Inflammatory macrophage treated with lipopolysaccharide for 4 hours (primary cell): Measurements from ENCODE around the gene ZBED3.
A peak's percentile ranks its signal among the peaks of the same experiment; 100 is the strongest.

Source experiments
- DNase-seq: peaks from one replicate; pipeline ENCODE4 v3.0.0-alpha.2; 2020

The ZBED3 gene

DNA sequence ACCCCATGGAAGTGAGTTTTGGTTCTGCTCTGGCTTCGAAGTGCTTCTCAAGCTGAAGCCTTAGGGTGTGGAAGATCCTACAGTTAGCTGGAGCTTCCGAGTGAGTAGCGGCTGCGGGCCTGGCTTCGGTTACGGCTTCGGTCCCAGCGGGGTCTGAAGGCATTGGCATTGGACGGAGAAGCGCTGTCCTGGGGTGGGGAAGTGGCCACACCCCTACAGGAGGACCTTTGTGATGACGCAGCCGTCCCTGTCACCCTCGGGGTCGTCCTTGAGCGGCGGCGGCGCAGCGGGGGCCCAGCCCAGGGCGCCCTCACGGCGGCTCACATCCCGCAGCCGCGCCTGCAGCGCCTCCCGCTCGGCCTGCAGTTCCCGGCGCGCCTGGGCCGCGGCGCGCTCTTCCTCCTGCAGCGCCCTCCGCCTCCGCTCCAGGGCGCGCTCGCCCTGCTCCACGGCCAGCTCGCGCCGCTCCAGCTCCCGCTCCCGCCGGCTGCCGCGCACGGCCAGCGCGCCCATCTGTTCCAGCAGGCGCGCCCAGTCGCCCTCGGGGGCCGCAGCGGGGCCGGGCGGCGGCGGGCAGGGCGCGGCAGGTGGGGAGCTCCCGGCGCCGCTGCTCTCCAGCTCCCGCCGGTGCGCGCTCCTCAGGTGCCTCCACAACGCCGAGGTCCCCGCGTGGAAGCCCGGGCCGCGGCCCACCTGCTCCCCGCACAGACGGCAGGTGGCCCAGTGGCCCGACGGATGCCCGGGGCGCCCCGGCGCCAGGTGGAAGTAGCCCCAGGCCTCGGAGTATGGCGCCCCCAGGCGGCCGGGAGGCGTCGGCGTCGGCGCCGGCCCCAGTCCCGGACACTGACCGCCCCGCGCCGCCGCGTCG is 9.9 kb downstream of the ZBED3 start:
- peak; percentile 73 for DNase-seq

DNA sequence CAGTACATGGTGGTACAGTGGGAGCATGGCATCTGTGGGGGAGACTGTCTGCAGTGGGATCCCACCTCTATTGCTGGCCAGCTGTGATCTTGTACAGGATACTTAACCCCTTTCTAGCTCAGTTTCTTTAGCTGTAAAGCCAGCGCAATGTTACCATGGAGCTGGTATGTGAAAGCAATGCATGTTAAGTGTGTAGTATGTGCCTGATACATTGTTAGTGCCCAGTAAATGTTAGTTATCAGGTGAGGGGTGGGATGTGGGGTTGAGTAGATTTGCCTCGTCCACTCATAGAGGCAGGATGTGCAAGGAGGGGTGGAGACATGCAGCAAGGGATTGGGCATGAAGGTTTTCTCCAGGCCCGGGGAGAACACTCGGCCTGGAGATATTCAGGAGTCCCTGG is 12.3 kb downstream of the ZBED3 start:
- DNase-seq = no peak

DNA sequence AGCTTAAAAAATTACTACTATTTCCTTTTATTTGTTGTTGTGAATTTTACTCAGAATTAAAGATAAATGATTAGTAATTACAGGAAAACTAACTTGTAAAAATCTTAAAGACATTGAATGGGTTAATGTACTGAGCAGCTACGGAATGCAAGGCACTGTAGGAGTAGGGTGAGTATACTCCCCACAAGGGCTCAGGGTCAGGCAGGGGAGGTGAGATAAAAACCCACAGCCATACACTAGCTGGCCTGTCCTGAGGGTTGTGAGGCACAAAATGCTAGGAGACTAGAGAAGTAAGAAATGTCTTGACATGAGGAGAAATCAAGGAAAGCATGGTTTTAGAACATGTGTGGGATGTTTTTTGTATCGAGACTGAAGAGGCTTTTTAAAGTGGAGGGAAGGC is 13.4 kb downstream of the ZBED3 start:
- no peak for DNase-seq

DNA sequence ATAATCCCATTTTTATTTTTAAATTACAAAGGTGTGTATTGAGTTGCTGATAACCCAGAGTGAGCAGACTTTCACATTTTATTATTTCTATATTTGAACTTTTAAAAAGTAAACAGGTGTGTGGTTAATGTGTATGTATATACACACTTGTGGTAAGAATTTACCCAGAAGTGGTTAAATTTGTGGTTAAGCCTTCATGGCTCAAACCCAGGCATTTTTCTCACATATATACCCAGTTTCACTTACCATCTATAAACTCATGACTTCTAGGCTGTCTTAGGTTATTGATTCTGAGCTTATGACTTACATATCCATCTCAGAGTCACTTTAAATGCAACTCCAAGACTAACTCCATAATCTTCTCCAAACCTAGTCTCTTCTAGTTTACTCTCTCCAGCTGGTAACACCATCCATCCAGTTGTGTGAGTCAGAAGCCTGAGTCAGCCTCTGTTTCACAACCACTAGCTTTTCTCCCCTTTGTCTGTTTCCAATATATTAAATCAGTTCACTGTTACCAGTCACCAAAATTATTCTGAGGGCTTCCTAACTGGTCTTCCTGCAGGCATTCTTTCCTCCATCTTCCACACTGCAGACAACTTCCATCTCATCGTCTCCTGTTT is 20.2 kb downstream of the ZBED3 start:
- DNase-seq = peak; percentile 71

DNA sequence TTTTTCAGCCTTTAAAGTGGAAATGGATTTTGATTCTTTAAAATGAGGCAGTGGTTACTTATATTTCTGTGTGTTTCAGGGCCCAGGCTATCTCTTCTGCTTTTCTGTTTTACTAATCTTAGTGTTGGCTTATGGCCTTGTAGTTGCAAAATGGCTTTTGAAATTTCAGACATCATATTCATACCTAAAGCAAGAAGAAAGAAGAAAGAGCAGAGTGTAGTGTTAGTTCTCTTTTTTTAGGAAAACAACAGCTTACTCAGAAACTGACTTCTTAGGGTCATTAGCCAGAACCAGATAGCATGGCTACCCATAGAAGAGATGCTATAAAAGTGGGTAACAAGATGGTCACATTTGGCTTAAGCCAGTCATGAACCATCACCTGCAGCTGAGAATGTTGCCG is 20.9 kb downstream of the ZBED3 start:
- peak; percentile 81 for DNase-seq

DNA sequence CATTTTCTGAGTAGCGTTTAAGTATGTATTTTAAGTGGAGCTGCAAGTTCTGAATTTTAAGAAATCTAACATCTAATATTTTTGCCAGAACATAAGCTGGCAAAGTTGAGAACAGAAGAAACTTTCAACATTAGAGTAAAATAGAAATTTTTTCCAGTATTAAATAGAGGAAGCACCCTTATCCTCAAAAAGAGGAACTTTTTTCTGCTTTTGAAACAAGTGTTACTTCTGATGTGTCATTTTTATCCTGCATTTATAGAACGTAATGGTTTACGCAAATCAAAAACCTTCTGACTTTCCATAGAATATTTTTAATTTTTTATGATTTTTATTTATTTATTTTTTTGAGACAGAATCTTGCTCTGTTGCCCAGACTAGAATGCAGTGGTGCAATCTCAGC is 21.8 kb downstream of the ZBED3 start:
- peak; percentile 83 for DNase-seq

DNA sequence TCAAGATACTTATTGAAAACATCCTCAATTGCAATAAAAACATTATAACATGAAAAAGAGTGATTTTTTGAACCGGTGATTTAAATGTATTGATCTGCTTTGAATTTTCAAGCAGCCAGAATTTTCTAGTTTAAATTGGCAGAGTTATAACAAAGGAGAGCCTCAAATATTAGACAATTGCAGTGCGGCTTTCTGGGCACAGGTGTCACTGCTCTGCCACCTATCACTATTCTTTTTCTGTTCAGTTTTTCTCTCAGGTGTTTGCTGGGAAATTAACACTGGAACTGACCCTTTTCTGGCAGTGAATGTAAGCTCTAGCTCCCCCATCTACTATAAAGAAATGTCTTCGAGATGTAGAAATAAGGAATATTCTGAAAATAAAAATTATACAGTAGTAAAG is 23.0 kb downstream of the ZBED3 start:
- no peak for DNase-seq

DNA sequence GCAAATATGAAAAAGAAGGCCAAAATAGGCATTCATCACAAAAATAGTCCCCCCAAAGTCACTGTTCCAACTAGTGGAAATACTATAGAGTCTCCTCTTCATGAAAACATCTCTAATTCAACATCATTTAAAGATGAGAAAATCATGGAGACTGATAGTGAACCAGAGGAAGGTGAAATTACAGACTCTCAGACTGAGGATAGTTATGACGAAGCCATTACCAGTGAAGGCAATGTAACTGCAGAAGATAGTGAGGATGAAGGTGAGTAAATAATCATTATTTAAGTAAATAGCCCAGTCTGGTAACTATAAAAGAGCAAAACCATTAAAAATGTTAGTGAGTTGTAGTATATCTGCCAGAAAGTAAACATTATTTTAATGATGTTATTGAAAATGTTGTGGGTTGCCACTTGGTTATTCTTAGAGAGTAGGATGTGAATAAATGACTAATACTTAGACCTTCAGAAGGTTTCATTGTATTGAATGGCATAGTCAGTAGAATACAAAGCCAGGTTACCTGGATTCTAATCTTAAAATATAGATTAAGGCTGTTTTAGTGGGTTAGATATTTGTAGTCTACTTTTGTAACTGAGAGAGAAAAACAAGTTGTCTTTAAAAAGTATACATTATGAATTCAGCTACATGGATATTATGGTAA is 40.5 kb downstream of the ZBED3 start:
- DNase-seq = no peak

DNA sequence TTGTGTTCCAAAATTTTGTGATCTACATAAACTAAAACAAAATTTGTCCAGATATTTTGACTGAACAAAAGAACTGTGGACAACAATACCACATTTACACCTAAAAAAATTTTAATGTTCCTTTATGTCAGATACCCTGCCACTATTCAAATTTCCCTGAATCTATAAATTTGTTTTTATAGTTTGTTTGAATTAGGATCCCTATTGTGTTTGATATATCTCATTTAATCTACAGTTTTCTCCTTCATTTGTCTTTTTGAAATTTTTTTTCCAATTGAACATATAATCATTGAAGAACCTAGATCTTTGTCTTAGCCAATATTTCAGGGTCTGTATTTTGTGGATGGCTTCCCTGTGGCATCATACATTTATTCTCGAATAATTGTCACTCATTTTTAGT is 51.1 kb downstream of the ZBED3 start:
- no peak for DNase-seq

DNA sequence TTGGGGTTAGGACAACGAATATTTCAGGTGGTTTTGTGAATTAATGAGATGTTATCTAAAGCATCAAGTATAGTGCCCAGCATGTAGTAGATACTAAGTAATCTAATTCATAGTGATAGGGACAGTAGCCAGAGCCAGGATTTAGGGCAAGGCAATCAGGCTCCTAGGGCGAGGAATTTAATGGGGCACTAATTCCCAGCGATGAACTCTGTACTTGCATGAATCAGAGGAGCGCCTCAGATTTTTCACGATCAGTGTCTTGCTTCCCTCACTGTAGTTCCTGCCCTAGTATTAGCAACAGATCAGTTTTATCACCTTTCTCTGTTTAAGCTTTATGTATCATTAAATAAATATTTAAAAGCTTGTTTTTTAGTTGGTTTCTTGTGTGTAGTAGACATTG is 53.7 kb downstream of the ZBED3 start:
- DNase-seq = no peak

DNA sequence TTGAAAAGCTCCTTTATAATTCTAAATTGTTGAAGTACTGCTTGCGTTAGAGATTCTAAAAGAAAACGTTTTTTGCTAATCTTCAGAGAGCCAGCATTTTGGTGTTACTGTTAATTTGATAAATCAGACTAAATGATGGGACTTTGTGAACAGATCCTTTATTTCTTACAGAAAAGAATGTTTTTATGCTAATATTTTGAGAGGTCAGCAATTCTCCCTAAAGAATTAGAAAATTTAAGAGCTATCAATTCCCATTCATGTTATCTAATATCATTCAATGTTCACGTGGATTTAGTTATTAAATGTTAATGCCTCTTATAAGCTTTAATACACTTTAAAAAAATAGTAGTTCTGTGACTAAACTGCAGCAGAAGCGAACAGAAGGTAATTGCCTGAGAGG is 54.5 kb downstream of the ZBED3 start:
- DNase-seq = no peak

DNA sequence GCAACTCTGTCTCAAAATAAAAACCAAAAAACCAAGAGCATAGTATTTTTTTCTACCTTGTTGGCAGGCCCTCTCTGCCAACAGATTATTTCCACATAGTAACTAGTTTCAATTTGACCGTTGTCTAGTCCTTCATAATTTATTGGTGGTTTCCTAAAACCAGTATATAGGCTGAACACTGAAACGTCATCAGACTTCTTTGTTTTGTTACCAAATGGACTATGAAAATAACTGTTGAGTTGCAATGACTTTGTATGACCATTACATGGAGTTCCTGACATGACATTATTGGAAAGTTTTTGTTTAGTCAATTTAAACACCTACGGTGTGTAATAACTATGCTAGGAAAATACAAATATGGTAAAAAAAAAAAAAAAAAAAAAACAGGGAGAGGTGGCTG is 55.2 kb downstream of the ZBED3 start:
- DNase-seq = peak; percentile 47

DNA sequence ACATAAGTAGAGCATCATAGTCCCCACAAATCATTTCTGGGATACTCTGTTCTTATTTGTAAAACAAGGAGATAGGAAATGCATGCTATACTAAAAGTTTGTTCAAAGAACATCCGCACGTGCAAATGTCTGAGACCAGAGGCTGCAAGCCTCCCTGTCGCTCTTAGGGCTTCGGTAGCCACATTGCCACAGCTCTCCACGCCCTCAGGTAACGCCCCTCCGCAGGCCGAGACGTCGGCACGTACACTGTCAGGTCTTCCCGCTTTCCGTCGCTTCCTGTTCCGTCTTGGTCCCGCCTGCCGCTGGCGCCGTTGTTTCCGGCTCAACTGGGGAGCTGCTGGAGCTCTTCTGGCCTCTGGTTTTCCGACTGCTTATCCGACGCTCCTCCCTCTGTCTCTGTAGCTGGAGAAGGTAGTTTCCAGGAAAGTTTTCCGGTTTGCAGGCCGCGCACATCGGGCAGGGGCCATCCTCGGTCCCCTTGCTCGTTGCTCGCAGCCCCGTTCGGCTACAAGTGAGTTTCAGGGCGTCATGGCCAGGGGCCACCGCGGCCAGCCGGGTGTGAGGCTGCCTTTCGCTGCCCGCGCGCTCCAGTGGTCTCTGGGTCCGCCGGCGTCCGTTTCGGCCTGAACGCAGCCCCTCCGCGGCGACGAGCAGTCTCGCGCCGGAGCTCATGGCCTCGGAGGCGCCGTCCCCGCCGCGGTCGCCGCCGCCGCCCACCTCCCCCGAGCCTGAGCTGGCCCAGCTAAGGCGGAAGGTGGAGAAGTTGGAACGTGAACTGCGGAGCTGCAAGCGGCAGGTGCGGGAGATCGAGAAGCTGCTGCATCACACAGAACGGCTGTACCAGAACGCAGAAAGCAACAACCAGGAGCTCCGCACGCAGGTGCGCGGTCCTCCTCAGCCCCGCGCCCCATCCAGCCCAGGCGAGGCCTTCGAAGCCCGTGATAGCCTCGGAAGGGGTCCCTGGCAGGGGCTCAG is 56.7 kb downstream of the ZBED3 start, which contains the start of gene AGGF1:
TSS of gene AGGF1 (plus strand) at position 308 of the 975 bp plus-strand sequence. CDS start at position 671, 363 bp downstream.
- DNase-seq = peak; percentile 93

DNA sequence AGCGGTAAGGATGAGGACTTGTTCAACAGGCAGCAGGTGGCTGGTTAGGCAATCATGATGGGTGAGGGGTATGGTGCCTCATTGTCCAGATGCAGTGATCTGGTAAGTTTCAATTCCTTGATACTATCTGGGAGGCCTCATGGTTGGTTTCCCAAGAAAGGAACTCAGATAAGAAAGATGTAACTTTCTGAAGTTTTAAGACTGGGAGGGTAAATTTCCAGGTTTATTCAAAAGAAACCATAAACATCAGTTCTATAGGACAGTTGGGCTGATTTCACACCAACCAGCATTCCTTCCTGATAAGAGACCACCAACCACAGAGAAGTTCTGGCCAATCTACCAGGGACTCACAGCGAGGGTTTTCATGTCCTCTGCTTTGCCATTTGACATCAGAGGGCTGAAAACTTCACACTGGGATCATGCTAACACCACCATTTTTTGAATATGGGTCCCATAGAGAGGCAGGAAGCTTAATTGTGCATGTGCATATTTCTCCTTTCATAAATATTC is 57.7 kb downstream of the ZBED3 start:
- DNase-seq = peak; percentile 6

DNA sequence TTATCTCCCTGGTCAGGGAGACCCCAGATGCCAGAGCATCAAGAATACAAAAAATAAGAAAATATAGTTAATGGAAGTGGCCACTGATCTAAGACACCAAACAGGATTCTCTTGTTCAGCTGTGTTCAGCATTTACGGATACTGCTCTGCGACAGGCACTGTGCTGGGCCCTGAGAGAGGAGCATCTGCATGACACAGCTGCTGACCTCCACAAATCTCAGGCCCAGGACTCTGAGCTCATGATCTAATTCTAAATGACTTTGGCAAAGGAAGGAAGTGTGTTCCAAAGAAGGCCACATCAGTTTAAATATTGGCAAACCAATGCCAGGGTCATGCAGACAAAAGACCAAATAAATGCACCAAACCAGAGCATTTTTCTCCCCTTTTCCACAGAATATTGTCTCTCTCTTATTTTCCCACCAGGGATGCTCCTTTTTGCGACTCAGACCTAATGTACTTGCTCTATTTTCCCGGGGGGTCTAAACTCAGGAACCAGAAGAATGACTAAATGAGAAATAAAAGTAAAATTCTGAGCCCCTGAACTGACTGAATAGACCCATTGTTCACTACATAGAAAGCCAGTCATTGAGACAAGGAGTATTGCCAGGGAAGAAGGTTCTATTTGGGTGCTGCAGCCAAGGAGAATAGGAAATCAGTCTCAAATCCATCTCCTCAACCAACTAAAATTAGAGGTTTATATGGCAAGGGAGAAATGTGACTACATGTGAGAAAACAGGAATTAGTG is 58.3 kb downstream of the ZBED3 start:
- no peak for DNase-seq

DNA sequence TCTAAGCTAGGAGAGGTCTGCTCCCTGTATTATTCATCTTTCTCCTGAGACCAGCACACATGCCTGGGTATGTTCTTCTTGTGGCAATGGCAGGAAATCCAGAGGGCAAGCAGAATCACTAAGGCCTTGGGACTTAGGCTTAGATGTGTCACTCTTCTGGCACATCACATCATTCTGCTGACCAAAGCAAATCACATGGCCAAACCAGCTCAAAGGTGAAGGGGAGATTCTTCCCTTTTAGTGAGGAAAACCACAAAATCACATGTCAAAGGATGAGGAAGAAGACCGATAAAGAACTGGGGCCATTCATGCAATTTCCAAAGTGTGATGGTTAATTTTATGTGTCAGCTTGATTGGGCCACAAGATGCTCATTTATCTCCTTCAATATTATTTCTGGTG is 62.6 kb downstream of the ZBED3 start:
- DNase-seq = peak; percentile 68

DNA sequence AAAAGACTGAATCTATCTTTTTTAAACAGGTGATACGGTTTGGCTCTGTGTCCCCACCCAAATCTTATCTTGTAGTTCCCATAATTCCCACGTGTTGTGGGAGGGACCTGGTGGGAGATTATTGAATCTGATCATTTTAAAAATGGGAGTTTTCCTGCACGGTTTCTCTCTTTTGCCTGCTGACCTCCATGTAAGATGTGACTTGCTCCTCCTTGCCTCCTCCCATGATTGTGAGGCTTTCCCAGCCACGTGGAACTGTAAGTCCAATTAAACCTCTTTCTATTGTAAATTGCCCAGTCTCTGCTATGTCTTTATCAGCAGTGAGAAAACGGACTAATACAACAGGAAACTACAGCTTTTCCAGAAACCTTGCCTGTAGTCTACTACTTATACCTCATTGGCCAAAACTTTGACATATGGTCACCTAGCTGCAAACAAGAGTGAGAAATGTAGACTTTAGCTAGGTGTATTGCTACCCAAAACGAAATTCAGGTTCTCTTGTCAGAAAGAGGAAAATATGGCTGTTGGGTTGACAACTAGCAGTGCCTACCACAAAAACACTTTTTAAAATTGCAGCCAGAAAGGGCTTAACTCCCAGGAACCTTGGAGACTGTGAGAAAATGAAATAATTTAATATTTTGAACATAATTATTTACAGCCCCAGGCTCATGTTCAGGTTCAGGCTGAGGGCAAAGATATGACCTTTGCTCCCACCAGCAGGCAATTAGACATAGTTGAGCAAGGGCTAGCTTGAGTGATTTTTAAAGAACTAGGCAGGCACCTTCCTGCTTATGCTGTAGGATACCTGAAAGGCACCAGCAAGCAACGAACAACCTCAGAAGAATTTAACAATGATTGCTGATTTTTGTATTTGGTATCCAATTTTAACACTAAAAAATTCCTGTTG is 64.3 kb downstream of the ZBED3 start:
- DNase-seq = no peak
